ENCODE data around the gene NANOS3.

DNA sequence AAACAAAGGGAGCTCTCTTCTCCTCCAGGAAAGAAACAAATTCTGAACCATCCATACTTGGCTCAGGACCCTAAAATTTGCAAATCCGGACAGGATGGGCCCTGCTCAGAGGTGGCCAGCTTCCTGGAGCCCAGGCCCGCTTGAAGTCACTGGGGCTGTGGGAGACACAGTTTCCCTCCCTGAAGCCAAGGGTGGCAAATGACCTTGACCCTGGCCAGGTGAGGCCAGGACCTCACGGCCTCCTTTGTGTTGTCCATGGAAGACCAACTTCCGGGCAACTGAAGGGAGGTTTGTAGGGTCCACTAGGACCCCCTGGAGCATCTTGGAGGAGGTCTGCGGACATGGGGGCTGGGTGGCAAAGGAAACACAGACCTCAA lies 5.5 kb downstream of the NANOS3 start:
- TF ChIP-seq, protein P1, sequence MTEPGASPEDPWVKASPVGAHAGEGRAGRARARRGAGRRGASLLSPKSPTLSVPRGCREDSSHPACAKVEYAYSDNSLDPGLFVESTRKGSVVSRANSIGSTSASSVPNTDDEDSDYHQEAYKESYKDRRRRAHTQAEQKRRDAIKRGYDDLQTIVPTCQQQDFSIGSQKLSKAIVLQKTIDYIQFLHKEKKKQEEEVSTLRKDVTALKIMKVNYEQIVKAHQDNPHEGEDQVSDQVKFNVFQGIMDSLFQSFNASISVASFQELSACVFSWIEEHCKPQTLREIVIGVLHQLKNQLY (CRISPR knock-in tag; IDR thresholded peaks at IDR 0.05), result no peak
- TF ChIP-seq BHLHE40 (IDR thresholded peaks at IDR 0.05; ENCODE audit: low read length), result no peak
- TF ChIP-seq ZFP36L2 (CRISPR knock-in tag; IDR thresholded peaks at IDR 0.05), result no peak
- no peak for TF ChIP-seq MXI1 (IDR thresholded peaks at IDR 0.05; ENCODE audit: borderline replicate concordance, low read depth, low read length)
- TF ChIP-seq, protein P2, sequence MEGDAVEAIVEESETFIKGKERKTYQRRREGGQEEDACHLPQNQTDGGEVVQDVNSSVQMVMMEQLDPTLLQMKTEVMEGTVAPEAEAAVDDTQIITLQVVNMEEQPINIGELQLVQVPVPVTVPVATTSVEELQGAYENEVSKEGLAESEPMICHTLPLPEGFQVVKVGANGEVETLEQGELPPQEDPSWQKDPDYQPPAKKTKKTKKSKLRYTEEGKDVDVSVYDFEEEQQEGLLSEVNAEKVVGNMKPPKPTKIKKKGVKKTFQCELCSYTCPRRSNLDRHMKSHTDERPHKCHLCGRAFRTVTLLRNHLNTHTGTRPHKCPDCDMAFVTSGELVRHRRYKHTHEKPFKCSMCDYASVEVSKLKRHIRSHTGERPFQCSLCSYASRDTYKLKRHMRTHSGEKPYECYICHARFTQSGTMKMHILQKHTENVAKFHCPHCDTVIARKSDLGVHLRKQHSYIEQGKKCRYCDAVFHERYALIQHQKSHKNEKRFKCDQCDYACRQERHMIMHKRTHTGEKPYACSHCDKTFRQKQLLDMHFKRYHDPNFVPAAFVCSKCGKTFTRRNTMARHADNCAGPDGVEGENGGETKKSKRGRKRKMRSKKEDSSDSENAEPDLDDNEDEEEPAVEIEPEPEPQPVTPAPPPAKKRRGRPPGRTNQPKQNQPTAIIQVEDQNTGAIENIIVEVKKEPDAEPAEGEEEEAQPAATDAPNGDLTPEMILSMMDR (CRISPR knock-in tag; IDR thresholded peaks at IDR 0.05), result no peak
- no peak for TF ChIP-seq POLR2A (IDR thresholded peaks at IDR 0.05; ENCODE audit: insufficient read depth in 1 of 2, low read depth in 2 of 2, low read length in 2 of 2)
- TF ChIP-seq FOXK2 (IDR thresholded peaks at IDR 0.05), result no peak
- TF ChIP-seq FOXM1 (CRISPR knock-in tag; IDR thresholded peaks at IDR 0.05), result no peak
- TF ChIP-seq, protein P3, sequence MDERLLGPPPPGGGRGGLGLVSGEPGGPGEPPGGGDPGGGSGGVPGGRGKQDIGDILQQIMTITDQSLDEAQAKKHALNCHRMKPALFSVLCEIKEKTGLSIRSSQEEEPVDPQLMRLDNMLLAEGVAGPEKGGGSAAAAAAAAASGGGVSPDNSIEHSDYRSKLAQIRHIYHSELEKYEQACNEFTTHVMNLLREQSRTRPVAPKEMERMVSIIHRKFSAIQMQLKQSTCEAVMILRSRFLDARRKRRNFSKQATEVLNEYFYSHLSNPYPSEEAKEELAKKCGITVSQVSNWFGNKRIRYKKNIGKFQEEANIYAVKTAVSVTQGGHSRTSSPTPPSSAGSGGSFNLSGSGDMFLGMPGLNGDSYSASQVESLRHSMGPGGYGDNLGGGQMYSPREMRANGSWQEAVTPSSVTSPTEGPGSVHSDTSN (CRISPR knock-in tag; IDR thresholded peaks at IDR 0.05), result no peak

Data from HepG2 (cell line).